ENCODE results near the gene USP22. TPM values are rescaled to one million over a fixed set of nuclear protein-coding genes. Genes with fewer than 3 reads are reported as not detected.

The USP22 gene
- total RNA-seq, 1 experiment from 2014 or later: 210 TPM

- Histone ChIP-seq H3K4me2 (ENCODE audit: low read length) (no peak overlapping the region), H3K9me2 (ENCODE audit: insufficient read depth) (no peaks in the 10 kb centered on the region), H2AFZ (ENCODE audit: low read depth, low read length, poor library complexity, severe bottlenecking) (no peak overlapping the region), H3K9me3 (ENCODE audit: control insufficient read depth in 1 of 2, insufficient read depth in 1 of 2, low read depth in 1 of 2, low read length in 2 of 2) (no peaks in the 10 kb centered on the region), H3K36me3 (ENCODE audit: control insufficient read depth in 1 of 2, insufficient read depth in 2 of 2, low read length in 2 of 2) (peaks cover 79 to 89% of the 10 kb centered on the region in 2 experiments), H3K4me1 (ENCODE audit: control insufficient read depth in 1 of 2, insufficient read depth in 2 of 2, low read length in 2 of 2) (no peaks in the 10 kb centered on the region), H3K9ac (ENCODE audit: low read length) (no peak overlapping the region), H4K20me1 (ENCODE audit: insufficient read depth) (peaks cover 47% of the 10 kb centered on the region), H3K79me2 (ENCODE audit: insufficient read depth, low read length) (peaks cover 100% of the 10 kb centered on the region), H3K27ac (ENCODE audit: low read depth, low read length) (no peak overlapping the region), H3K4me3 (replicated peaks in 1 of 2; ENCODE audit: low read depth in 1 of 2, low read length in 2 of 2) (no peak overlapping the region), H3K27me3 (ENCODE audit: insufficient read depth, low read length) (no peaks in the 10 kb centered on the region)
- intact Hi-C loops (cut with micrococcal nuclease): no loop called here
- ChIA-PET POLR2A (no interaction called here), CTCF (no interaction called here), RAD21 (ENCODE audit: low non-redundant PET in 1 of 2, low total read pairs in 2 of 2, uncharacterized antibody in 2 of 2, unreplicated experiment in 2 of 2) (no interaction called here)
- DNase-seq (ENCODE audit: low read depth, low spot score) (no peak), ATAC-seq (no peak)
- BruUV-seq (replicated peaks): no TSS peak
- TF ChIP-seq SIN3A (IDR thresholded peaks at IDR 0.05; ENCODE audit: low read depth) (no peak), CTCF (IDR thresholded peaks at IDR 0.05 in 2 of 3, conservative IDR thresholded peaks at IDR 0.05 in 1 of 3; ENCODE audit: borderline replicate concordance in 1 of 3, insufficient read depth in 1 of 3, low read depth in 2 of 3, low read length in 2 of 3) (no peak), REST (IDR thresholded peaks at IDR 0.05; ENCODE audit: low read depth) (no peak), POLR2A (IDR thresholded peaks at IDR 0.05; ENCODE audit: borderline replicate concordance, extremely low read depth, insufficient read depth, insufficient read length) (no peak), YY1 (IDR thresholded peaks at IDR 0.05; ENCODE audit: extremely low read depth, insufficient replicate concordance, low read depth, low read length) (no peak), EGR1 (IDR thresholded peaks at IDR 0.05; ENCODE audit: low read depth) (no peak), JUND (IDR thresholded peaks at IDR 0.05) (no peak), CBX3 (IDR thresholded peaks at IDR 0.05; ENCODE audit: low read depth) (no peak), RAD21 (IDR thresholded peaks at IDR 0.05; ENCODE audit: low read depth) (no peak), TCF7L2 (IDR thresholded peaks at IDR 0.05; ENCODE audit: borderline replicate concordance, extremely low read depth, insufficient read depth, insufficient read length) (no peak), EZH2 (IDR thresholded peaks at IDR 0.05) (no peak), ZBTB33 (IDR thresholded peaks at IDR 0.05; ENCODE audit: extremely low read depth, insufficient replicate concordance, low read length) (no peak), EZH2phosphoT487 (IDR thresholded peaks at IDR 0.05; ENCODE audit: borderline replicate concordance) (no peak)
Observed at GRCh38 chr17:21021208-21021803, 21.5 kb downstream of the USP22 start.
